ENCODE data around the gene GOLGA6D.
"Not testable (repeated sequence)": the region's sequence is repeated elsewhere in the genome, so short reads cannot be mapped to it uniquely, and the experiment has no call there.

GOLGA6D gene

DNA sequence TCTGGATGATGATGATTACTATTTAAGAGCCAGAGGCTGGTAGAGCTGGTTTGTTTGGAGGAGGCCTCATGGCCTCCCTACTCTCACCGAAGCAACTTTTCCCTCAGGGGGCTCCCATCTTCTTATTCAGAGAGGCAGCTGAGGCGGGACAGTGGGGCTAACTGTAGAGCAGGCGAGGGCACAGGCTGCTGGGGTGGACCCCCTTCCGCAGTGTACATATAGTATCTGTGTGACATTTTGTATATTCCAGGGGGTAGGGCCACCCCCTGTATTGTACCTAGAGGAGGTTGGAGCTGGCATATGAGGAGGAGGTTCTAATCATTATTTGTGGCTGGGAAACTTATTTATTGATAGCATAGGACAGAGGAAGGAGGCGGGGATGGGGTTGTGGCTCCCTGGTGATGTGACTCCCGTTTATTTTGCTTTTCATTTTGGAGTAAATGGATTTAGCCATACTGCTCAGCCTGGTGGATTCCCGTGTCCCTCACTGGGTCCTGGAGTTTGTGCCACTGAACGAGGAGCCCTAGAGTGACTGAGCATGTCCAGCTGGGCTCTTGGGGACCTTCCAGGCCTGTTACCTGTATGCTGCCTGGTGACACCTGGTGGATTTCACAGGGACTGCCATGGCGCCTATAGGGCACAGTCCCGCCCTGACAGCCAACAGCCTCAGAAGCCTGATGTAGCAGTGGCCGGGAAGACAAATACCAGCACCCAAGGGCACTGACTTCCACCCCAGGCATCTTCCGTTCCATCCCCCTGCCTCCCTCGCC, 16.1 kb downstream of the GOLGA6D start:
- DNase-seq = not testable (repeated sequence)

DNA sequence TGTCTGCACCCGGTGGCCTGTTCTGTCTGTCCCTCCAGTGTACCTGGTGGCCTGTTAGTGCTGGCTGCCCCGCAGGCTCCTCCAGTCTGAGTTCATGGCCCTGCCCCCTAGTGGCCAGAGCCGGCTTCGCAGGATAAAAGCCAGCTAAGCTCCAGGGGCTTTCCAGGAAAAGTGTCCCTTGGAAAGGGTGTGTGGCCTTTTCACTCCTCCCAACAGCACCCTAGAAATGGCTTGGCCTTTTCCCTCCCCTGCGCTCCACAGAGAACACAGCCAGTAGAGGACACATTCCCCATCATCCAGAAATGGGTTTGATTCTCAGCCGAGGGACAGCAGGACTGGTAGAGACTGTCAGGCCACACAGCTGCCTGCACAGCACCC, 16.7 kb downstream of the GOLGA6D start:
- DNase-seq = not testable (repeated sequence)

DNA sequence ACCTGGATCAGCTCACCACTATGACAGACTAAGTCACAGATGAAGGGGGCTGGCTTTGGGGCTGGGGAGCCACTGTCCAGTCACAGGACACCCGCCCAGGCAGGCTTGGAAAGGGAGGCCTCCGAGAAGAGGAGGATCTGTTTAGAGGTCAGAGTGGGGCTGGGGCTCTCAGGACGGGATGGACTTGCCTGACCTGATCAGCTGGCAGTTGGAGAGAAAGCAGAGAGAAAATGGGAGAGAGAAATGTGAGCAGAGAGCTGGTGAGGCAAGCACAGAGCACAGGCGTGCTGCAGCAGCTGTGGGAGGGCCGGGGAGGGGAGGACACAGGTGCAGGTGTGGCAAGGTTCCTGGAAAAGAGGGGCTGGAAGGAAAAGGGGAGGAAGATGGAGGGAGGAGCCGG, 17.4 kb downstream of the GOLGA6D start:
- DNase-seq = not testable (repeated sequence)

DNA sequence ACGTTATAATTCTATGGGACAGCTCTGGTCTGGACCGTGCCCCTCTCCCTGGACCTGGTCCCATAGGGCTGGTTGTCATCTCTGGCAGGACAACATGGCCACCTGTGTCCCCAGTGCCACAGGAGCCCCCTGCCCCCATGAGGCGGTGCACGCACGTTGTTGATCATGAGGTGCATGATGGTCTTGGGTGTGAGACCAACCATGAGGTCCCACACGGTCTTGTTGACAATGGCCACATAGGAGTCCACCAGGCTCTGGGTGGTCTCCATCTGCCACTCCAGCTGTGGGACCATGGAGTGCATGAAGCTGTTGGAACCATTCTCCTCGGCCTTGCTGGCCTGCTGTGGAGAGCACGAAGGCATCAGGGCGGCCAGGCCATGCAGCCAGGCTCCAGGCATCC, 19.7 kb downstream of the GOLGA6D start:
- no peak for DNase-seq

DNA sequence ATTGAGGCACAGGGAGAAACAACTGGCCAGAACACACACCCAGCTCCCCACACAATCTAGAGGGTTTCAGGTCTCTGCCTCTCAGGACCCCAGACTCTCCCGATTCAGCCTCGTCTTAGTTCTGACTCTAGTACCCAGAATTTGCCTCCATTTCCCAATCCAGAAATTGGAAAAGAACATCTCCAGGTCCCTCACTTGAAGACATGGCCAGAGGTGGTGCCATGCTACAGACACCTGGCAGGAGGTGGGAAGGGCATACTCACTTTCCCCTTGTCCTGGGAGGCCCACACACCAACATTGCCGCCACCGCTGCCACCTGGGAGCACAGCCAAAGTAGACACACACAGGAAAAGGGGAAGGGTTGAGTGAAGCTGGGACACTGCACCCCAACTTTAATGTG, 20.1 kb downstream of the GOLGA6D start:
- DNase-seq = not testable (repeated sequence)

DNA sequence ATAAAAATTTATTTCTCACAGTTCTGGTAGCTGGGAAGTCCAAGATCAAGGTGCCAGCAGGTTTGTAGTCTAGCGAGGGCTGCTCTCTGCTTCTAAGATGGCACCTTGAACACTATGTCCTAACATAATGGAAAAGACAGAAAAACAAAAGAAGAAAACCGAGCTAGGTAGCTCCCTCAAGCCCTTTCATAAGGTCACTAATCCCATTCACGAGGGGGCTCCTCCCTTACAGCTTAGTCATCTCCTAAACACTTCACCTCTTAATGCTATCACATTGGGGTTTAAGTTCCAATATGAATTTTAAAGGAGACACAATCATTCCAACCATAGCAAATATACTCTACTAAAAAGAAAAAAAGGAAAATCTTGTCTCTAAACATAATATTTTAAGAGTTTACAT, 23.6 kb downstream of the GOLGA6D start:
- DNase-seq = no peak

DNA sequence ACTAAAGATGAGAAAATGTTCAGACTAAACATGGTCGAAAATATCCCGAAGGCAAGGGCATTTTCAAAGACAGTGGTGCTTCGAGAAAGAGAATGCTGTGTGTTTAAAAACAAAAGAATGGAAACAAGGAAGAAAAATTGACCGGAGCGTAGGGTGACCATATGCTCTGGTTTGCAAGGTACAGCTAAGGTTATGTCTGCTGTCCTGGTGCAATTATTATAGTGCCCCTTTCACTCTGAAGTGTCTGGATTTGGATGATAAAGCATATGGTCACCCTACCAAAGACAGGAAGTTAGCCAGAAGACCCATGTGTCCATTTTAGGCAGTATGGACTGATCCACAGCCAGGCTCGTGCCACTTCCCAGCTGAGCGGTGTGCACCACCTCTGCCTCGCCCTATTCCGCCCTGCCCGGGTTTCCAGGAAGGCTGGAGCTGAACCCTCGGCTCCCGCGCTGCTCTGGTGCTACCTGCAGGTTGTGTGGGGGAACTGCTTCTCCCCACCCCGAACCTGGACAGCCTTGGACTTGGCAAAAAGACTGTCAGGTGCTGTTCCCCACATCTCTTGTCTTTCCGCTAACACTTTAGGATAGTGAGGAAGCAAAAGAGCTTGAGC, 25.2 kb downstream of the GOLGA6D start:
- DNase-seq = peak; percentile 74 to 80

DNA sequence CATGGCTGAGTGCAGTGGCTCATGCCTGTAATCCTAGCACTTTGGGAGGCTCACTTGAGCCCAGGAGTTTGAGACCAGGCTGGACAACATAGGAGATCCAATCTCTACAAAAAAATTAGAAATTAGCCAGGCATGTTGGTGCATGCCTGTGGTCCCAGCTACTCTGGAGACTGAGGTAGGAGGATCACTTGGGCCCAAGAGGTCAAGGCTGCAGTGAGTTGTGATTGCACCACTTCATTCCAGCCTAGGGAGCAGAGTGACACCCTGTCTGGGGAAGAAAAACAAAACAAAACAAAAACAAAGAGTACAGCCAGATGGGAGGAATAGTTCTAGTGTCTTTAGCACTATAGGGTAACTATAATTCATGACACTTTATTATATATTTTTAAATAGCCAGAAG, 27.1 kb downstream of the GOLGA6D start:
- DNase-seq = no peak

DNA sequence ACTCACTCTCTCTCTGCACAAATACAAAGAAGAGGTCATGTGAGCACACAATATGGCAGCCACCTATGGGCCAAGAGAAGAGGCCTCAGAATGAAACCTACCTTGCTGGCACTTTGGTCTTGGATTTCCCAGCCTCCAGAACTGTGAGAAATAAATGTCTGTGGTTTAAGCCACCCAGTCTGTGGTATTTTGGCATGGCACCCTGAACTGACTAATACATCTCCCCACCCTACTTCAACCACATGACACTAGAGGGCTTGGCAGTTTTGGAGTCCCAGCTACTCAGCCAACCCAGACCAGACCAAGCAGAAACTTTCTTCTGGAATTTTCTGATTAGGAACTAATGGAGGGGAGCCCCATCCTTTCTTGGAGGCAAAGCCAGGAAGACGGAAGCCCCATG, 29.9 kb downstream of the GOLGA6D start:
- DNase-seq = not testable (repeated sequence)

DNA sequence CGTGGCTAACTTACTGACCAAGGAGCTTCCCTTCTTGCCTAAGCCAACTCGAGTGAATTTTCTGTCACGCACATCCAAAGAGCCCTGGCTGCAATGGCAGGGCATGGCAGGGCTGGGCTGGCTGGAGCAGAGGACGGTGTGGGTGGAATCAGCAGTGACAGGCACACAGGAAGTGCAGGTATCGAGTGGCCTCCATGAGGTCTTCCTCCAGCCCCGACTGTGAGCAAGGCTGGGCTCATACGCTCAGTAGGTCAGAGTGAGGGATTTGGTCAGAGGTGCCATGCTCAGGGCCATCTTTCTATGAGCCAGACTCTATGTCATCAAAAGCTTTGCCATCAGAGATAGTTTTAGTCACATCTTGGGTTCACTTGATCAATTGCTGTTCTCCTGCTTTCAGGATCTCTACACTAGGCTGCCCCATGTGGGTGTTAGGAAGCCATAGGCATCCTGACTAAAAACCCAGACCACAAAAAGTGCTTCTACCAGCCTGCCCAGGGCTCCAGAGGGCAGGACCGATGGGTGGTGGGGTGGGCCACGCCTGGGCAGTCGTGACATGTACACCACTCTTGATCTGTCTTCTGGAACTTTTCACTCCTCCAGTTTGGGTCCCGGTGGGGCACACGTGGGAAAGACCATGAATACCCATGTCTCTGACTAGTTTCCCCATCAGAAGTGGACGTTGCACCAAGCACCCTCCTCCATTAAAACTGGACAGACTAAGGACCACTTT, 30.6 kb downstream of the GOLGA6D start:
- no peak for DNase-seq

DNA sequence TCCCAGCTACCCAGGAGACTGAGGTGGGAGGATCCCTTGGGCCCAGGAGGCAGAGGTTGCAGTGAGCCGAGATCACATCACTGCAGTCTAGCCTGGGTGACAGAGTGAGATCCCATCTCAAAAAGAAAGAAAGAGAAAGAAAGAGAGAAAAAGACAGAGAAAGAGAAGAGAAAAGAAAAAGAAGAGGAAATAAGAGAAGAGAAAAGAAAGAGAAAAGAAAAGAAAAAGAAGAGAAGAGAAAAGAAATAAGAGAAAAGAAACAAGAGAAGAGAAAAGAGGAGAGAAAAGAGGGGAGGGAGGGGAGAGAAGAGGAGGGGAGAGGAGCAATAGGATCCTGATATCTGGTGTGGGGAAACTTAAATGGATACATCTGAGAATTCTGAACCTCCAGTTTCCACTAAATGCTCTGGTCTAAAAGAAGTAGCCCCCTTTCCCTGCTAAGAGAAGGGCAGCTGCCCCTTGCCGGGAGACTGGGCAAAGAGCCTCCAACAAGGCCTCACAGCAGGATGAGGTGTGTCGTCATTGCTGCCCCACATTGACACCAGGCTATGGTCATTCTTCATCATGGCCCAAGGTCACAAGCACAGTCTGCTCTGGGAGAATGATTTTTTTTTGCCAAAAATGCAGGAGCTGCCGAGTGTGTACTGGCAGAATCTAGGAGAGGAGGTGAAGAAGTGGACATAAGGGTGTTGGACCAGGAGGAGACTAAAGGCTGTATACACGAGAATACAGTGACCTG, 32.1 kb downstream of the GOLGA6D start:
- no peak for DNase-seq

DNA sequence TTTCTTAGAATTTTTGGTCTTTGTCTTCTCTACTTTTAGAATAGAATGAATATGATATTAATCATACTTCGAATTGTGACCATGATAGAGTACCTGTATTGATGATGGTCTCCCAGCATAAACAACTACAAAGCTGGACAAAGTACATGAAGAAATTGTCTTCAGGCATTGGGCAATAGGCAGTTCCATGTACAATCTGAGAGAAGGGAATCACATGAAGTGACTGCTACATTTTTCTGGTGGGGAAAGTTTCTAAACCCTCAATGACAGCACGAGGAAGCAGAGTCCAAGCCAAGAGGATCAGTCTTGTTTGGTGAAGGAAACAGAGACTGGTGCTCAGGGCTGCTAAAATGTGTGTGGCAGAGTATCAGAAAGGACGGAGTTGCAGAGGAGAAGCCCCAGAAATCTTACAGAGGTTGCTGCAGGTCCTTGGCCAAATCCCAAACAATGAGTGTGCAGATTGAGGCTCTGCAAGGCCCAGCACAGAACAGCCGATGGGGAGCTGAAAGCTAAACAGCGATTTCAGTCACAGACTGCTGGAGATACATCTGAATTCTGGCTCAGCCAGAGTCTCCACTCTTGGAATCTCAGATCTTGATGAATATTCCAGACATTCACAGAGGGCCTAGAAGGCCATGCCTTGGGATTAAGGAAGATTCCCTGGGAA, 36.7 kb downstream of the GOLGA6D start:
- not testable (repeated sequence) for DNase-seq

DNA sequence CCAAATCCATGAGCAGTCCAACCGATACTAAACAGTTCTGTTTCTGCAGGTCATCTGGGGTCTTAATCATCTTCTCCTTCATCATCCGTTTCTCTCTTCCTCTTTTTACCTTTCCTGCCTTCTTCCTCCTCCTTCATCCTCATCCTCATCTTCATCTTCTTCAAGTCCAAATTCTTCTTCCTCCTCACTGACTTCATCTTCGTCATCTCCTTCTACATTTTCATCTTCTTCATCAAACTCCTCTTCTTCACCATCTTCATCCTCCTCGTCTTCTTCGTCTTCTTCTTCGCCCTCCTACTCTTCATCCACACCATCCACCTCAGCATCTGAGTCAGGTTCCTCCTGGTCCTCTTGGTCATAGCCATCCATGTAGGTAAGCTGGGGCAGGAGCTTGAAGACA, 39.1 kb downstream of the GOLGA6D start:
- DNase-seq = no peak

DNA sequence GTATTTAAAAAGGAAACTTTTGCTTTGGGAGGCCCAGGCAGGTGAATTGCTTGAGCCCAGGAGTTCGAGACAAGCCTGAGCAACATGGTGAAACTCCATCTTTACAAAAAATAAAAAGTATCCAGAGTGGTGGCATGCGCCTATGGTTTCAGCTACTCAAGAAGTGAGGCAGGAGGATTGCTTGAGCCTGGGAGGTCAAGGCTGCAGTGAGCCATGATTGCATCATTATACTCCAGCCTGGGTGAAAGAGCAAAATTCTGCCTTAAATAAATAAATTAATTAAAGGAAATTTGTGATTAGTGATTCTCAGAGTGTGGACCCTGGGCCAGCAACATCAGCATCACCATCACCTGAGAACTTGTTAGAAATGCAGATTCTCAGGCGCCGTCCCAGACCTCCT, 43.3 kb downstream of the GOLGA6D start:
- no peak for DNase-seq

DNA sequence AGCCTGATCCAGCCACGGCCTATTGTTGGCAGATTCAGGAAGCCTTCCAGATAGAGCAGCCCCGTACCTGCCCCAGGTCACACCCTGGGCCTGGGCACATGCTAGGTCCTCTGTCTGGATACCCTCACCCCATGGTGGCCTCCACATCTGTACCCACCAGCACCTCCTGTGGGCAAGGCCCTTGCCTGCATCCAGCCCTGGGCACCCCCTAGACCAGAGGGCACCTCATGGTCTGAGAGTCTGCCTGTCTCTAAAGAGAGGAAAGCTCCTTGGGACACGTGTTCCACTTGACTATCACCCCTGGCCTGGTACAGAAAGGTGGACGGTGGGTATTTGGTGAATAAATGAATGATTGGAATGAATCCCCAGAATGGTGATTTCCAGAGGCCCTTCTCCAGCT, 44.4 kb downstream of the GOLGA6D start:
- DNase-seq = no peak

DNA sequence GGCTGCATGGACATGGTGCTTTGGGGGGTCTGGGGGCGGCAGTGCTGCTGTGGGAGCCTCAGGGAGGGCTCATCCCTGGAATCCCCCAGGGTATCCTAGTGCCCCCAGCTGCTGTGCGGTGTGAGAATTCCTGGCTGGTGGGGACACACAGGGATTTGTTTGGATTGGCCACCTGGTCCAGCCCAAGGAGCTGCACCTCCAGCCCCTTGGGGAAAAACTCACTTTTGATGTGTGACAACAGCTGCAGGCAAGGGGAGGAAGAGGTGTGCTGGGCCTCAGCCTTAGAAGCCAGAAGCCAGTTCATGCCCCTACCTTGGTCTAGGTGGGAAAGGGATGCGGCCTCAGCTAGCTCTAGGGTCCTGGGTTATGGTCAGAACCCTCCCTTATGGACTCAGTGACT, 44.9 kb downstream of the GOLGA6D start:
- DNase-seq = no peak

DNA sequence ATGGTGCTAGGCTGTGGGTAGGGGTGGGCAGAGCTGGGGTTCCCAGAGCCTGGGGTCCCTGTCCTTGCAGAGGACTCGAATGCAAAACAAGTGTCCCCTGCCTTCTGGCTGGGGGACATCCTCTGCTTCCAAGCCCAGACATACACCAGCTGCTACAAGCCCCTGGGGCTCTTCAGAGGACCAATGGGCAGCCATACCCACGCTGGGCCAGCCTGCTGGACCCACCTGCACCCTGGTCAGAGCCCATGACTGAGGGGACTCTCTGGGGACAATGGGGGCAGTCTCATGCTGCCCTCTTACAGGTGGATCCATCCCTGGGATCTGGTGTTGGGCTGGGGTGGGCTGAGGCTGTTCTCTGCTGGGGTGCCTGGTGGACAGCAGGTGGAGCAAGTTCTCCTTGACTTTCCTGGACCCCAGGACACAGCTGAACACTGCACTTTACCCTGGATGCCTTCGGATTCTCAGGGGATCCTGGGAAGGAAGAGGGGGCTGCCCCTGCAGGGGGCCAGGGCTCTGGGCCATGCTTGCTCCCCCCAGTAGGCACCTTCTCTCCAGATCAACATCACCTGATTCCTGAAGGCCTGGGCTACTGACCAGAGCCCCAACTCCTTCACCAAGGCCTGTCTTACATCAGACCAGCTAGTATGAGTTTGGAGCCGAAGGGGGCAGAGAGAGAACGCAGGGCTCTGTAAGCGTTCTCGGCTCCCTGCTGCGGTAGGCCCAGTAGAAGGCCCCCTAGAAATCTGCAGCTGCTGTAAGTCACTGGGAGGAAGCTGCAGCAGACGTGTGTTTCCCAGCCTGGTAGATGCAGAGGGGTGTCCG, 46.1 kb downstream of the GOLGA6D start:
- no peak for DNase-seq

DNA sequence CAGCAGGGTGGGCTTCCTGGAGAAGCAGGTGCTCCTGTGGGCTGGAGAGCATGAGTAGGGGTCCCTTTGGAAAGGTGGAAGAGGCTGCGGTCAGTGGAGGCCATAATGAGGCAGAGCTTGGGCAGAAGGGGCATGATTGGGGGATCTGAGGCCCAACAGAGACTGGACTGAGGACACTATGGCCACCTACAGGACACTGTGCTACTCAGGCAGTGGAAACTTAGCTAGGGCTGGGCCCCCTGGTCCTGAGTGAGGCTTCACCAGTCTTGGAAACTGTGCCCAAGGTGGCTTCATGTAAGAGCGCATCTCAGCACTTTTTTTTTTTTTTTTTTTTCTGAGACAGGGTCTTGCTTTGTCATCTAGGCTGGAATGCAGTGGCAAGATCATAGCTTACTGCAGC, 46.9 kb downstream of the GOLGA6D start:
- no peak for DNase-seq

DNA sequence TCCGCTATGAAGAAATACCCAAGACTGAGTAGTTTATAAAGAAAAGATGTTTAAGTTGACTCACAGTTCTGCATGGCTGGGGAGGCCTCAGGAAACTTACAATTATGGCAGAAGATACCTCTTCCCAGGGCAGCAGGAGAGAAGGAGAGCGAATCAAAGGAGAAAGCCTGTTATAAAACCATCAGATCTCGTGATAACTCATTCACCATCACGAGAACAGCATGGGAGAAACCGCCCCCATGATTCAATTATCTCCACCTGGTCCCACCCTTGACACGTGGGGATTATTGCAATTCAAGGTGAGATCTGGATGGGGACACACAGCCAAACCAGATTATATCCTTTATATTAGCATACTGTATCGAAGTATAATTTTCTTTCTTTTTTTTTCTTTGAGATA, 49.5 kb downstream of the GOLGA6D start:
- not testable (repeated sequence) for DNase-seq

DNA sequence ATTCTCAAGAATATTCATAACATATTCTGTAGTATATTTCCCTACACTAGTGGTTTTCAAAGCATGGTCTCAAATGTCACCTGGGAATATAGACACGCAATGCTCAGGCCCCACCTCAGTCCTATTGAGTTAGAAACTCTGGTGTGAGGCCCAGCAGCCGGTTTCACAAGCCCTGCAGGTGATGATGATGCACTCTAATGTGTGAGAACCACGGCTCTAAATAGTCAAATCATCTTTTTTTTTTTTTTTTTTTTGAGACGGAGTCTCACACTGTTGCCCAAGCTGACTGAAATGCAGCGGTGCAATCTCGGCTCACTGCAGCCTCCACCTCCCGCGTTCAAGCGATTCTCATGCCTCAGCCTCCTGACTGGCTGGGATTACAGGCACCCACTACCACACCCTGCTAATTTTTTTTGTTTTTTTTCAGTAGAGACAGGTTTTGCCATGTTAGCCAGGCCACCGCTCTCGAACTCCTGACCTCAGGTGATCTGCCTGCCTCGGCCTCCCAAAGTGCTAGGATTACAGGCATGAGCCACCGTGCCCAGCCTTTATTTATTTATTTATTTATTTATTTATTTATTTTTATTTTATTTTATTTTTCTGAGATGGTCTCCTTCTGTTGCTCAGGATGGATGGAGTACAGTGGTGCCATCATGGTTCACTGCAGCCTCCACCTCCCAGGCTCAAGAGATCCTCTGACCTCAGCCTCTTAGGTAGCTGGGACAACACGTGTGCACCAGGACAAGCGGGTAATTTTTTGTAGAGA, 51.2 kb downstream of the GOLGA6D start:
- DNase-seq = not testable (repeated sequence)

DNA sequence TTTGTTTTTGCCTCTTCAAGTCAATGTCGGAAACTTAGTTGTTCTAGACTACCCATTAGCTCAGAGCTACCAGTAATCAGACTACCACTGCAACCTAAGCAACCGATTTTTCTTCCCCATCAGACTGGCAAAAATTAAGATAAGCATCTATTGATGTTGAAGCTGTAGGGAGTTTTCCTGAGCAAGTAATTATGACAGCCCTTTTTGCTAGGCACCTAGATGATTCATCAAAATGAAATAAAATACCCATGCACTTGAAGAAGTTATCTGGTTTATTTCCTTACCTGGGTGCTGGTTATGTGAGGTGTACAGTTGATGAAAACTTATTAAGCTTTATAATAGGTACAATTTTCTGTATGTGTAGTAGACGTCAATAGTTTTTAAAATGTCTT, 52.7 kb downstream of the GOLGA6D start:
- DNase-seq = no peak

All from NCI-H524 (cell line).